A673 (cell line): ENCODE data around the gene CASKIN2.

Source experiments
- EZH2 ChIP-seq: fragments of 200-600 bp; sonication (generic); IDR thresholded peaks from 2 replicates; pipeline ENCODE4 v1.6.1; 2017; ENCODE audit warnings: borderline replicate concordance, low read depth, mild to moderate bottlenecking, mixed read lengths, antibody characterized with exemption, low read length; ENCODE audit not compliant: poor library complexity, severe bottlenecking
- TF ChIP-seq, protein P1 (sequence below): fragments of 300-800, 200-600 bp; sonication (generic); conservative IDR thresholded peaks from 2 replicates; pipeline ENCODE4 v1.5.1; 2017; ENCODE audit warnings: low read depth, mild to moderate bottlenecking, antibody characterized with exemption, low read length, moderate library complexity, mixed read lengths

DNA sequence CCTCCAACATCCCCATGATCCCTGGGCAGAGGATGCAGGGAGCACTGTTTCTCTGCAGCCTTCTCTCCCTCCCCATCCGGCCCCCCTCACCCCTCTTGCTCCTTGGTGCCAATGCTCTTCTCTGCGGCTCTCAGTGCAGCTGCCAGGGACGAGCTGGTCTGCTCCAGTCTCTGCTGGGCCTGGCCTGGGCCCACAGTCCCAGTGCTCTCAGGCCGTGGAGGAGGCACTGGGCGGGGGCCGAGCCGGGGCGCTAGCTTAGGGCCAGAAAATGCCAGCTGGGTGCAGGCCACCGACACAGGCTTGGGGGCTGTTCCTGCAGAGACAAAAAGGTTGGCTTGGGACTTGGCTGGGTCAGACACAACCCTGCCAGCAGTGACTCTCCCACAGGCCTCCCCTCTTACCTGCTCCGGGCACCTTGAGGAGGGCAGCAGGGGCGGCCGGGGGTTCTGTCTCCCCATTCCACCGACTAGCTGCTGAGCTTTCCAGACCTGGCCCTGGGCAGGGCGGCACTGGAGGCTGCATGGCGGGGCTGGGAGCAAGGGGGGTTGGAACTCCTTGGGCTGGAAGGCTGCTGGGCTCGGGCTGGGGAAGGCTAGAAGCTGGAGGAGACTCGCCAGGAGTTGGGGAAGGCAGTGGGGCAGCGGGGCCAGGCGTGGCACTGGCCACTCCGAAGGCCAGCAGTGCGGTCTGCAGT lies 13.8 kb downstream of the CASKIN2 start:
- TF ChIP-seq, protein P1, sequence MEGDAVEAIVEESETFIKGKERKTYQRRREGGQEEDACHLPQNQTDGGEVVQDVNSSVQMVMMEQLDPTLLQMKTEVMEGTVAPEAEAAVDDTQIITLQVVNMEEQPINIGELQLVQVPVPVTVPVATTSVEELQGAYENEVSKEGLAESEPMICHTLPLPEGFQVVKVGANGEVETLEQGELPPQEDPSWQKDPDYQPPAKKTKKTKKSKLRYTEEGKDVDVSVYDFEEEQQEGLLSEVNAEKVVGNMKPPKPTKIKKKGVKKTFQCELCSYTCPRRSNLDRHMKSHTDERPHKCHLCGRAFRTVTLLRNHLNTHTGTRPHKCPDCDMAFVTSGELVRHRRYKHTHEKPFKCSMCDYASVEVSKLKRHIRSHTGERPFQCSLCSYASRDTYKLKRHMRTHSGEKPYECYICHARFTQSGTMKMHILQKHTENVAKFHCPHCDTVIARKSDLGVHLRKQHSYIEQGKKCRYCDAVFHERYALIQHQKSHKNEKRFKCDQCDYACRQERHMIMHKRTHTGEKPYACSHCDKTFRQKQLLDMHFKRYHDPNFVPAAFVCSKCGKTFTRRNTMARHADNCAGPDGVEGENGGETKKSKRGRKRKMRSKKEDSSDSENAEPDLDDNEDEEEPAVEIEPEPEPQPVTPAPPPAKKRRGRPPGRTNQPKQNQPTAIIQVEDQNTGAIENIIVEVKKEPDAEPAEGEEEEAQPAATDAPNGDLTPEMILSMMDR: no peak
- no peak for TF ChIP-seq EZH2
